Measurements from ENCODE around the gene CENPW.

The CENPW gene

DNA sequence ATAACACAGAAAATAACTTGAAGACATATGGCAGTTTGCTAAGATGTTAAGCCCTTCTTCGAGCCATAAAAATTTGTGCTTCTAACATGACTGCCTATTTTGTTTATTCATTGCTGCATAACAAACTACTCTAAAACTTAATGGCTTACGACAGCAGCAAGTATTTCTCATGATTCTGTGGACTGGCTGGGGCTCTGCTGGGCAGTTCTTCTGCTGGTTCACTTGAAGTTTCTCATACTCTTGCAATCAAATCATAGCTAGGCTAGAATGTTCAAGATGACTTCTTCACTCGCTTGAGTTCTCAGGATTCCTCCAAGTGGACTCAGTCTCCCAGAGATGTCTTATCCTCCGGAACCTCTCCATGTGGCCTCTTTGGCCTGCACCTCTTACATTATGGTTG is 33.4 kb downstream of the CENPW start:
- no peak for DNase-seq (ENCODE audit: low spot score)

DNA sequence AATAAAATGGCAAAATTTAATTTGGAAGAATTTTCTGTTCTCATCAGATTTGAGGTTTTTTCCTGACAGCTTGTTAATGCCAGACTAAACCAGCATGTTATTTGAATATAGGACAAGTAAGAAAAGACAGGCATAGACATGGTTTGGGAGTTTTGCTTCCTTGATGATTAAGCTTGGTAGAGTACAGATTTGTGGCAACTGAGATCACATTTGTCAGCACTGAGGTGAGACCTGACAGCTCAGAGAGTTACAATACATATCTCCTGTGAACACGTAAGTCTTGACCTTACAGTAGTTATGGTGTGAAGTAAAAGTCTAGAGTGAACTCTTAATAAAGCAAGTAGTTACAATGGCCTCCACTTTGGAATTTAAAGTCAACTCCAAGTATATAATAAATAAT is 34.5 kb downstream of the CENPW start:
- DNase-seq (ENCODE audit: low spot score) = no peak

DNA sequence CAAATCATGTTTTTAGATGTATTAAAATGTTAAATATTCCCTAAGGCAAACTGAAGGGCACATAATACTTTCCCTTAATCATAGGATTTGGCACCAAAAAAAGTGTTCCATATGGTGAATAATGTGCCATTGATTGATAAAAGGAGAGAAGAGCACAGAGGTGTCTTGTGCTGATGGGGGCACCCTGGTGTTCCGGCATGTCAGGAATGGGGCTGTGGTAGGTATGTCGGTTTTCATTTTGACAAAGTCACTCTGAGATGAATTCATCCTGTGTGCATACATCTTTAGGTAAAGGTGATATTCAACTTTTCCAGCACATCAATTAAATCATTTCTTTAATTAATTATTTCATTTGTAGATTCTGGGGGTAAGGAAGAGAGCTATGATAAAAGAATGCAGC is 36.8 kb downstream of the CENPW start:
- no peak for DNase-seq (ENCODE audit: low spot score)

DNA sequence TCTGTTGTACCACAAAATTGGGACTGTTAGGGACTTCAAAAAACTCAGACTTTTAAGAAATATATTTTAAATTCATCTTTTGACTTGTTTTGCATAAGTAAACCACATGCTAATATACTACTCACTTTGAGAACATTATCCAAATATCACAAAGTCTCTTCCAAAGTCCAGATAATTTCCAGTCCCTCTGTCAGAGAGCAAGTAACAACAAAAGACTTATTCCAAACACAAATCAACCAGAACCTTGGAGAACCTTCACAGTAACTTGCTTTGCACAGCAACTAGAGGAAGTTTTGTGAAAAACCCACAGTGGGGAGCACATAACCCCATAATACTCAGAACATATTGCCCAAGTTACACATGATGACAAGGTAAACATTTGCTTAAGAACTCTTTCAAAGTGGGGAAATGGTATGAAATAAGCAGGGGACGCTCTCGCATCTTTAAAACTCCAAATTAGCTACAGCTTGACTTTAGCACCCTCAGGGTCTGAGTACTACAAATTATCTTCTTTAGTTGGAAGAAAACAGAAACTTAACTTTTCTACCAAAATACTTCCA is 37.8 kb downstream of the CENPW start:
- no peak for DNase-seq (ENCODE audit: low spot score)

DNA sequence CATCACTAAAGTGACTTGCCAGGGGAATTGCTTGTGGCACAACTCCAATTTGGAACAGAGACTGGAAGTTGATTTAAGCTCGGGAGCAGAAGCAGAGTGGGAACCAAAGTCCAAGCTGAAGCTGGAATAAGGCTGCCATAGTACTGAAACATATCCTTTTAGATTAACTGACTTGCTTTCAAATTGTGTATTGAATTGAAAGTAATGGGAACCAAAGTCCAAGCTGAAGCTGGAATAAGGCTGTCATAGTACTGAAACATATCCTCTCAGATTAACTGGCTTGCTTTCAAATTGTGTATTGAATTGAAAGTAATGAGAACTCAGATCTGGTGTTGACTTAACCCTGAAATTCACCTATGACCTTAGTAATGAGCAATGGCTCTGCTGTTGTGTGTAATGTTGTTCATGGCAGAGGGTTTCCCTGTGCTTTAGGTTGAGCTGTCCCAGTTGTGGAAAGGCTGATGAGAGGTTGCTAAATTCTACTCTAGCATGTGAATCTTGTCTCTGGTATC is 40.2 kb downstream of the CENPW start:
- no peak for DNase-seq (ENCODE audit: low spot score)

DNA sequence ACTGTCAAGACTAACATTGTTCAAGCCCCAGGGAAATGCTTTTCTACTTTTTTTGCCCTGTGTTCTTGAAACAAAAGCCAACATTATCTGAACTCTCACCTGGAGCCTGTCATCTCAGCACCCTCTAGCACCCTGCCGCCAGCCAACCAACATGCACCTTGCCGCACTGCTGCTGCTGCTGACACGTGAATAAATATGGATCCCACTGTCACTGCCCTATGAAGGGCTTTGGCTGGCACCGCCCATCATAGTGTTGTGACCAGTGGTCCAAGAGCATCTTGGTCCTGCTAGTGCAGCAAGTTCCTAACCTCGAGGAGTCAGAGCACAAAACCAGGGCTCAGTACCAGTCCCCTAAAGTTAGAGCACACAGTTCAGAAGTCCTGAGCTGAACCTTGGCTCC is 41.6 kb downstream of the CENPW start:
- DNase-seq (ENCODE audit: low spot score) = no peak

DNA sequence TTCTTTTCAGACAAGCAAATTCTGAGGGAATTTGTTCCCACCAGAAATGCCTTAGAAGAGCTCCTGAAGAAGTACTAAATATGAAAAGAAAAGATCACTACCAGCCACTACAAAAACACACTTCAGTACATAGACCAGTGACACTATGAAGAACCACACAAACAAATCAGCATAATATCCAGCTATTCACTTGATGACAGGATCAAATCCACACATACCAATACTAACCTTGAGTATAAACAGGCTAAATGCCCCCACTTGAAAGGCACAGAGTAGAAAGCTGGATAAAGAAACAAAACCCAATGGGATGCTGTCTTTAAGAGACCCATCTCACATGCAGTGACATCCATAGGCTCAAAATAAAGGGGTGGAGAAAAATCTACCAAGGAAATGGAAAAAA is 43.3 kb downstream of the CENPW start:
- no peak for DNase-seq (ENCODE audit: low spot score)

DNA sequence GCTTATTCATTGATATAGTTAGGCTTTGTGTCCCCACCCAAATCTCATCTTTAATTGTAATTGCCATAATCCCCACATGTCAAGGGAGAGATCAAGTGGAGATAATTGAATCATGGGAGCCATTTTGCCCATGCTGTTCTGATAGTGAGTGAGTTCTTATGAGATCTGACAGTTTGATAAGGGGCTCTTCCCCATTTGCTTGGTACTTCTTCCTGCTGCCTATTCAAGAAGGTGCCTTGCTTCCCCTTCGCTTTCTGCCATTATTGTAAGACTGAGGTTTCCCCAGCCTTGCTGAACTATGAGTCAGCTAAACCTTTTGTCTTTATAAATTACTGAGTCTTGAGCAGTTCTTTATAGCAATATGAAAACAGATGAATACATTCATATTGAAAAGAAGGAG is 45.6 kb downstream of the CENPW start:
- no peak for DNase-seq (ENCODE audit: low spot score)

DNA sequence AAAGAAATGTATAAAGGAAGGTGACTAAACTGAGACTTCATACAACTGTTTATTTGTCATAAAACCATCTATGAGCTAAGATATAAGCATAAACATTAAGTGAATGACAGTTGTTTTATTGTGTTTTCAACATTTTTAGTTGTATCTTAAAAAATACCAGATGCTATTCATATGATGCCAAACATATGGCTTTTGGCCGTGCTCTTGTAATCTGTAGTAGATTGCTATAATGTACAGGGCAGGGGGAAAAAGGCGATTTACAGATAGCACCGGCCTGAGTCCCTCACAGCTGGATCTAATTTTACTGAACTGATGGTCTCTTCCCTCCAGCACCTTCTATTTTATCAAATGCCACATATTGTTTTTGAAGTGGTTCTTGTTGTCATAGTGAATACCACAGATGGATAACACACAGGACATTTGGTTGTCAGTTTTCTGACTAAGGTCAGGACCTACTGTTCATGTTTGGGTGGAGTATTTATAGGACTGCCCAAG is 48.2 kb downstream of the CENPW start:
- no peak for DNase-seq (ENCODE audit: low spot score)

DNA sequence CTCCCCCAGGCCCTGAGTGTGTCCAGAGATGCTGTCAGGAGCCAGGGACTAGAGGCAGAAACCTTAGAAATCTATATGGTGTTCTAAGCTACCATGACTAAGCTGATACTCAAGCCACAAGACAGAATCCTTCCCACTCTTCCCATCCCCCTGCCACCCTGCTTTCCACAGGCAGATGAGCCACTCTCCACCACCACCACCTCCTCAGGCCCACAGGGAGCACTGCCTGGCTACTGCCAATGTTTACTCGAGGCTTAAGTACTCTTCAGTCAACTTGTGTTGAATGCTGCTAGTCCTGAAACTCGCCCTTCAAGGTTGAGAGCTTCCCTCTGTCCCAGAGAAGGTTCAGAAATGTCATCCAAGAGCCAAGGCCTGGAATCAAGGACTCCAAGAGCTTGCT is 56.2 kb downstream of the CENPW start:
- DNase-seq (ENCODE audit: low spot score) = no peak

Measured in GM03348 (cell line).